AG09309 (cell line): ENCODE measurements around the gene DLGAP1.

ENCODE experiments used
- DNase-seq: peaks from one replicate; pipeline ENCODE4 v3.0.0-alpha.2; 2010; ENCODE audit warnings: low read depth
- H3K4me3 ChIP-seq: 2 replicates; pipeline ENCODE4 v1.5.1; 2011; ENCODE audit warnings: mild to moderate bottlenecking, low read depth, low read length, moderate library complexity; ENCODE audit not compliant: control insufficient read depth
- CTCF ChIP-seq: IDR thresholded peaks from 2 replicates; pipeline ENCODE4 v1.5.1; 2011; ENCODE audit warnings: mild to moderate bottlenecking, low read depth, low read length, inconsistent platforms; ENCODE audit not compliant: insufficient read depth, control insufficient read depth; ENCODE audit errors: missing control alignments

DLGAP1 gene

GRCh38 chr18:3458378-3458777, 996.7 kb downstream of the DLGAP1 start:
- H3K4me3 ChIP-seq: no peak overlapping the region
- no peak for DNase-seq
- no peak for TF ChIP-seq CTCF

GRCh38 chr18:3457261-3457724, 997.8 kb downstream of the DLGAP1 start:
- TF ChIP-seq CTCF: no peak

GRCh38 chr18:3456686-3457069, 998.4 kb downstream of the DLGAP1 start:
- no peak for DNase-seq
- no peak for TF ChIP-seq CTCF

More at GRCh38 chr18:3457261-3457724, 997.8 kb downstream of the DLGAP1 start:
- no peak overlapping the region for H3K4me3 ChIP-seq
- DNase-seq: no peak

GRCh38 chr18:3455907-3456685, 999.0 kb downstream of the DLGAP1 start:
- no peak for DNase-seq
- no peak overlapping the region for H3K4me3 ChIP-seq
- no peak for TF ChIP-seq CTCF

More at GRCh38 chr18:3456686-3457069, 998.4 kb downstream of the DLGAP1 start:
- H3K4me3 ChIP-seq: no peak overlapping the region

GRCh38 chr18:3455090-3455635, 999.9 kb downstream of the DLGAP1 start:
- no peak overlapping the region for H3K4me3 ChIP-seq
- TF ChIP-seq CTCF: no peak
- DNase-seq: no peak

- peak; percentile 65 for TF ChIP-seq CTCF
- peak overlapping the region; percentile 18 for H3K4me3 ChIP-seq
- DNase-seq: no peak
These were observed 1000.6 kb downstream of the DLGAP1 start for GRCh38 chr18:3454365-3455089.
